Activated CD4-positive, CD25-positive, alpha-beta regulatory T cell treated with anti-CD3 and anti-CD28 coated beads, Interleukin-2, amount 50 U/mL, for 16 hours (primary cell): ENCODE data around the gene LBR.
"Not testable (repeated sequence)": the region's sequence is repeated elsewhere in the genome, so short reads cannot be mapped to it uniquely, and the experiment has no call there.

Experiments
- DNase-seq: peaks from one replicate; pipeline ENCODE4 v3.0.0-alpha.2; 2020; ENCODE audit warnings: low read depth, low spot score

LBR gene

GRCh38 chr1:225427235-225428067 lies at the start of gene LBR:
Gene LBR, minus strand, starts transcription at chr1:225428038. Its CDS starts 3,963 bp downstream, at chr1:225424075.
- DNase-seq = peak; percentile 21

GRCh38 chr1:225477296-225477911 lies 49.6 kb upstream of the LBR start:
- no peak for DNase-seq

GRCh38 chr1:225476538-225476988 lies 48.7 kb upstream of the LBR start:
- no peak for DNase-seq

- DNase-seq = no peak
These were observed 48.3 kb upstream of the LBR start for GRCh38 chr1:225476100-225476511.

- DNase-seq = peak; percentile 53
These were observed 47.4 kb upstream of the LBR start for GRCh38 chr1:225474986-225475820.

GRCh38 chr1:225474439-225474985 lies 46.7 kb upstream of the LBR start:
- DNase-seq = no peak

- DNase-seq = not testable (repeated sequence)
These were observed 46.0 kb upstream of the LBR start for GRCh38 chr1:225473676-225474438.

GRCh38 chr1:225473266-225473665 lies 45.4 kb upstream of the LBR start:
- not testable (repeated sequence) for DNase-seq

GRCh38 chr1:225471453-225472301 lies 43.8 kb upstream of the LBR start:
- DNase-seq = no peak

- DNase-seq = no peak
These were observed 43.2 kb upstream of the LBR start for GRCh38 chr1:225471109-225471452.

GRCh38 chr1:225470211-225471108 lies 42.6 kb upstream of the LBR start:
- no peak for DNase-seq

- DNase-seq = no peak
These were observed 41.2 kb upstream of the LBR start for GRCh38 chr1:225469051-225469450.

- no peak for DNase-seq
These were observed 40.6 kb upstream of the LBR start for GRCh38 chr1:225468270-225469020.

GRCh38 chr1:225467193-225468020 lies 39.6 kb upstream of the LBR start:
- peak; percentile 65 for DNase-seq

GRCh38 chr1:225466848-225467192 lies 39.0 kb upstream of the LBR start:
- DNase-seq = no peak

GRCh38 chr1:225465793-225466517 lies 38.1 kb upstream of the LBR start:
- no peak for DNase-seq
